Right lung (tissue), 10 donors: ENCODE data around the gene DUSP5. TPM values are rescaled to one million over a fixed set of nuclear protein-coding genes. Genes with fewer than 3 reads are reported as not detected.
A peak's percentile ranks its signal among the peaks of the same experiment; 100 is the strongest.
"Not testable (repeated sequence)": the region's sequence is repeated elsewhere in the genome, so short reads cannot be mapped to it uniquely, and the experiment has no call there.

ENCODE experiments used
- DNase-seq, 2 donors: peaks; one replicate each; pipeline ENCODE4 v3.0.0-alpha.2; 2013
- long read RNA-seq, 8 donors: transcript quantifications; one replicate each; lab custom pipeline, GENCODE V29; 2026
- polyA plus RNA-seq, 5 donors: library from polyadenylated mRNA; unstranded; fragments of 120-200 nt; gene quantifications; one replicate each; pipeline versions ENCODE4 v1.2.1 to v1.2.3, GENCODE V29; 2013; ENCODE audit warnings: inconsistent platforms in 1 of 5, low replicate concordance in 1 of 5; ENCODE audit not compliant: insufficient read length in 5 of 5, insufficient read depth in 1 of 5

DUSP5 gene
- 10 to 100 TPM in 4 of 5 donors, 1 to 10 TPM in 1; 9.9 to 19.8 (median 16.7) TPM for polyA plus RNA-seq
- long read RNA-seq, donor 1, transcript DUSP5-201 (4 exons, 2,557 nt) = major isoform, 10 of 10 reads
- long read RNA-seq, donor 1, partial matches to known transcripts = 0 of 10 reads
- long read RNA-seq, donor 1, other reads (novel, unspliced or antisense) = 0 of 10 reads
- long read RNA-seq, donor 2, transcript DUSP5-201 (4 exons, 2,557 nt) = major isoform, 6 of 6 reads
- long read RNA-seq, donor 2, partial matches to known transcripts = 0 of 6 reads
- long read RNA-seq, donor 2, other reads (novel, unspliced or antisense) = 0 of 6 reads
- long read RNA-seq, donor 3, transcript DUSP5-201 (4 exons, 2,557 nt) = major isoform, 8 of 8 reads
- long read RNA-seq, donor 3, partial matches to known transcripts = 0 of 8 reads
- long read RNA-seq, donor 3, other reads (novel, unspliced or antisense) = 0 of 8 reads
- long read RNA-seq, donor 4, partial matches to known transcripts = 0 of 2 reads
- long read RNA-seq, donor 4, other reads (novel, unspliced or antisense) = 0 of 2 reads
- long read RNA-seq, donor 5, transcript DUSP5-201 (4 exons, 2,557 nt) = major isoform, 6 of 6 reads
- long read RNA-seq, donor 5, partial matches to known transcripts = 0 of 6 reads
- long read RNA-seq, donor 5, other reads (novel, unspliced or antisense) = 0 of 6 reads
- long read RNA-seq, donor 6, transcript DUSP5-201 (4 exons, 2,557 nt) = major isoform, 10 of 36 reads
- long read RNA-seq, donor 6, partial matches to known transcripts = 26 of 36 reads
- long read RNA-seq, donor 6, other reads (novel, unspliced or antisense) = 0 of 36 reads
- long read RNA-seq, donor 7, transcript DUSP5-201 (4 exons, 2,557 nt) = major isoform, 10 of 10 reads
- long read RNA-seq, donor 7, partial matches to known transcripts = 0 of 10 reads
- long read RNA-seq, donor 7, other reads (novel, unspliced or antisense) = 0 of 10 reads
- long read RNA-seq, donor 8, partial matches to known transcripts = 0 of 1 reads
- long read RNA-seq, donor 8, other reads (novel, unspliced or antisense) = 0 of 1 reads

- peak; percentile 96 for DNase-seq
Observed at GRCh38 chr10:110497438-110498086, at the start of gene DUSP5. Gene DUSP5, plus strand, starts transcription at chr10:110497907. Its CDS starts 215 bp downstream, at chr10:110498122.

GRCh38 chr10:110448682-110449418, 48.9 kb upstream of the DUSP5 start:
- DNase-seq = no peak

- no peak for DNase-seq
Observed at GRCh38 chr10:110455446-110455845, 42.3 kb upstream of the DUSP5 start.

GRCh38 chr10:110456046-110456445, 41.7 kb upstream of the DUSP5 start:
- DNase-seq = no peak

GRCh38 chr10:110456523-110457091, 41.1 kb upstream of the DUSP5 start:
- no peak for DNase-seq

GRCh38 chr10:110457851-110458250, 39.9 kb upstream of the DUSP5 start:
- DNase-seq = no peak

- no peak for DNase-seq
Observed at GRCh38 chr10:110458266-110458920, 39.3 kb upstream of the DUSP5 start.

- DNase-seq = no peak
Observed at GRCh38 chr10:110459600-110459999, 38.1 kb upstream of the DUSP5 start.

- DNase-seq = no peak
Observed at GRCh38 chr10:110460111-110460809, 37.4 kb upstream of the DUSP5 start.

- DNase-seq = no peak
Observed at GRCh38 chr10:110461088-110461487, 36.6 kb upstream of the DUSP5 start.

- no peak for DNase-seq
Observed at GRCh38 chr10:110461530-110461929, 36.2 kb upstream of the DUSP5 start.

GRCh38 chr10:110462166-110463095, 35.3 kb upstream of the DUSP5 start:
- DNase-seq = no peak

GRCh38 chr10:110468258-110468657, 29.4 kb upstream of the DUSP5 start:
- DNase-seq = not testable (repeated sequence)

GRCh38 chr10:110470541-110470940, 27.2 kb upstream of the DUSP5 start:
- not testable (repeated sequence) for DNase-seq

GRCh38 chr10:110471566-110472139, 26.1 kb upstream of the DUSP5 start:
- no peak for DNase-seq

- no peak for DNase-seq
Observed at GRCh38 chr10:110474017-110474416, 23.7 kb upstream of the DUSP5 start.

- no peak for DNase-seq
Observed at GRCh38 chr10:110474826-110475225, 22.9 kb upstream of the DUSP5 start.
